GM12864 (cell line): Measurements from ENCODE around the gene PRKG1.
A peak's percentile ranks its signal among the peaks of the same experiment; 100 is the strongest.

Experiments
- DNase-seq: peaks from one replicate; pipeline ENCODE4 v3.0.0-alpha.2; 2011; ENCODE audit warnings: low read depth
- H3K4me3 ChIP-seq: 2 replicates; pipeline ENCODE4 v1.5.1; 2011; ENCODE audit warnings: mild to moderate bottlenecking, low read depth, low read length, control low read depth
- CTCF ChIP-seq: IDR thresholded peaks from 2 replicates; pipeline ENCODE4 v1.5.1; 2011; ENCODE audit warnings: low read depth, mild to moderate bottlenecking, moderate library complexity, low read length, control low read depth, inconsistent platforms; ENCODE audit errors: missing control alignments

PRKG1 gene

GRCh38 chr10:51700228-51700817 is 626.0 kb downstream of the PRKG1 start:
- DNase-seq: no peak
- H3K4me3 ChIP-seq: peak overlapping the region; percentile 82; the same call in 1 of the 2 replicates
- no peak for TF ChIP-seq CTCF

- no peak for DNase-seq
- no peak for TF ChIP-seq CTCF
- H3K4me3 ChIP-seq: no peak overlapping the region
These were observed 631.5 kb downstream of the PRKG1 start for GRCh38 chr10:51705774-51706173.

GRCh38 chr10:51706225-51706624 is 631.9 kb downstream of the PRKG1 start:
- H3K4me3 ChIP-seq: no peak overlapping the region
- no peak for TF ChIP-seq CTCF
- no peak for DNase-seq

- H3K4me3 ChIP-seq: no peak overlapping the region
- no peak for TF ChIP-seq CTCF
- no peak for DNase-seq
These were observed 633.1 kb downstream of the PRKG1 start for GRCh38 chr10:51707392-51707791.

GRCh38 chr10:51707821-51708424 is 633.6 kb downstream of the PRKG1 start:
- TF ChIP-seq CTCF: no peak
- H3K4me3 ChIP-seq: no peak overlapping the region
- no peak for DNase-seq

DNA sequence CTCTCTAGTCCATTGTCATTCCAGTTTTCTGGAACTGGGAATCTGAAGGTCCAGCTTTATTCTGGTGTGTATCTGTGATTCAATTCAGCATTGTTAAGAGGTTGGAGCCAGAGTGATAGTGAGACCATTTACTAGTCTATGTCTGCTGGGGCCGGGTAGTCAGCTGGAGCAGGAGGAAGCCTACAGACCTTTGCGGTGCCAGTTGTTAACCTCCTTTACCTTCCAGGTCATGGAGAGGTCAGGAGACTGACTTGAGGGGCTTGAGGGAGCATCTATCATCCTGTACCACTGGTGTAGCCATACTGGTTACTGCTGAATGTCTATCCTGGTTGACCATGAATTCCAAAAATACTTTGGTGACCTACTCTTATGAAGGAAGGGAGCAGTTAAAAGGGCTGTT is 634.3 kb downstream of the PRKG1 start:
- DNase-seq: no peak
- no peak for TF ChIP-seq CTCF
- no peak overlapping the region for H3K4me3 ChIP-seq
